Progenitor cell of endocrine pancreas (in vitro differentiated cells): ENCODE results near the gene POLL. TPM values are rescaled to one million over a fixed set of nuclear protein-coding genes. Genes with fewer than 3 reads are reported as not detected.

Source experiments
- DNase-seq: peaks from one replicate; pipeline ENCODE4 v3.0.0; 2021; ENCODE audit warnings: low spot score; ENCODE audit not compliant: unreplicated experiment
- H3K27ac Mint-ChIP-seq: 2 replicates; pipeline ENCODE4 v1.8.0; 2021; ENCODE audit warnings: mild to moderate bottlenecking, moderate library complexity, mixed read lengths
- H3K27me3 Mint-ChIP-seq: 2 replicates; pipeline ENCODE4 v1.8.0; 2021; ENCODE audit warnings: mixed read lengths
- H3K36me3 Mint-ChIP-seq: 2 replicates; pipeline ENCODE4 v1.8.0; 2022; ENCODE audit warnings: mixed read lengths; ENCODE audit not compliant: insufficient read depth
- H3K4me1 Mint-ChIP-seq: 2 replicates; pipeline ENCODE4 v1.8.0; 2021; ENCODE audit warnings: low read depth, mixed read lengths
- H3K4me3 Mint-ChIP-seq: 2 replicates; pipeline ENCODE4 v1.8.0; 2021; ENCODE audit warnings: low read depth, mild to moderate bottlenecking, moderate library complexity, mixed read lengths
- H3K9me3 Mint-ChIP-seq: 2 replicates; pipeline ENCODE4 v1.8.0; 2021; ENCODE audit warnings: low read depth, mixed read lengths
- total RNA-seq: library from RNA; stranded (reverse); gene quantifications from 2 replicates; pipeline ENCODE4 v1.2.1, GENCODE V29; 2021
- TF ChIP-seq, protein P1 (sequence below): fragments of 200-600 bp; sonication (generic); IDR thresholded peaks from one replicate; pipeline ENCODE4 v1.5.0; 2021; ENCODE audit warnings: antibody characterized with exemption, mild to moderate bottlenecking; ENCODE audit not compliant: unreplicated experiment

The POLL gene
- total RNA-seq, 1 donor from 2014 or later: 55.9 TPM

- Mint-ChIP-seq H3K4me3 (no peak overlapping the region), H3K27ac (no peak overlapping the region), H3K36me3 (peaks cover 10% of the 10 kb centered on the region), H3K27me3 (no peaks in the 10 kb centered on the region), H3K4me1 (no peaks in the 10 kb centered on the region), H3K9me3 (no peaks in the 10 kb centered on the region)
- TF ChIP-seq, protein P1, sequence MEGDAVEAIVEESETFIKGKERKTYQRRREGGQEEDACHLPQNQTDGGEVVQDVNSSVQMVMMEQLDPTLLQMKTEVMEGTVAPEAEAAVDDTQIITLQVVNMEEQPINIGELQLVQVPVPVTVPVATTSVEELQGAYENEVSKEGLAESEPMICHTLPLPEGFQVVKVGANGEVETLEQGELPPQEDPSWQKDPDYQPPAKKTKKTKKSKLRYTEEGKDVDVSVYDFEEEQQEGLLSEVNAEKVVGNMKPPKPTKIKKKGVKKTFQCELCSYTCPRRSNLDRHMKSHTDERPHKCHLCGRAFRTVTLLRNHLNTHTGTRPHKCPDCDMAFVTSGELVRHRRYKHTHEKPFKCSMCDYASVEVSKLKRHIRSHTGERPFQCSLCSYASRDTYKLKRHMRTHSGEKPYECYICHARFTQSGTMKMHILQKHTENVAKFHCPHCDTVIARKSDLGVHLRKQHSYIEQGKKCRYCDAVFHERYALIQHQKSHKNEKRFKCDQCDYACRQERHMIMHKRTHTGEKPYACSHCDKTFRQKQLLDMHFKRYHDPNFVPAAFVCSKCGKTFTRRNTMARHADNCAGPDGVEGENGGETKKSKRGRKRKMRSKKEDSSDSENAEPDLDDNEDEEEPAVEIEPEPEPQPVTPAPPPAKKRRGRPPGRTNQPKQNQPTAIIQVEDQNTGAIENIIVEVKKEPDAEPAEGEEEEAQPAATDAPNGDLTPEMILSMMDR: no peak
- no peak for DNase-seq
These were observed 29.9 kb upstream of the POLL start for GRCh38 chr10:101617824-101618568.

DNA sequence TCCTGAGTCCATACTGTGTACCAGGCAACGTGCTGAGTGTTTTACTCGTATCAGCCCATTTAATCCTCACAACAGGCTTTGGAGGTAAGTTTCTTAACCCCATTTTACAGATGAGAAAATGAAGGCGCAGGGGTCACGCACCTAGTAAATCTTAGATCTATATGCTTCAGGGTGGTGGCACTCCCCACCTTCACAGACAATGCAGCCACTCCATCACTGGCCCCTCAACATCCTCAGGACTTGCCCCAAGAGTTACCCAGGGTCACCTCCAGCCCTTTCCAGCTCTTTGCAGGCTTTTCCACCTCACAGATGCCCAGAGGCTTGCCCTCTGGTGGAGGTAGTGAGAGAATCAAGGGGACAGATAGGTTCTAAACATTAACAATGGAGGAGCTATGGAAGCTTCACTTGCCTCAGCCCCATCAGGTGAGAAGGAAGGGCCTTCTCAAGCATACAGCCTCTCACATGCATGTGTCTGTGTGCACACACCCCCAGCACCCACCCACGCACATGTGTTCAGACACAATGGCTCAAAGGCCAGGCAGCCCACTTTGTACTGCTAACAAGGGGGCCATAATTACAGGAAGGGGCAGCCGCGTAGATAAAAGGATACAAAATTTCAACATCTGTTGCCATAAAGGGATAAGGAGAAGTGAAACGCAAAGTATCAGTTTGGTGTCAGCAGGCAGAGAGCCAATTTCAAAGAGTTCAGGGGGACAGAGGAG lies 29.2 kb upstream of the POLL start:
- Mint-ChIP-seq H3K9me3 (no peaks in the 10 kb centered on the region), H3K27ac (no peak overlapping the region), H3K27me3 (no peaks in the 10 kb centered on the region), H3K4me1 (no peaks in the 10 kb centered on the region), H3K4me3 (no peak overlapping the region), H3K36me3 (peaks cover 8% of the 10 kb centered on the region)
- TF ChIP-seq, protein P1: no peak
- no peak for DNase-seq

DNA sequence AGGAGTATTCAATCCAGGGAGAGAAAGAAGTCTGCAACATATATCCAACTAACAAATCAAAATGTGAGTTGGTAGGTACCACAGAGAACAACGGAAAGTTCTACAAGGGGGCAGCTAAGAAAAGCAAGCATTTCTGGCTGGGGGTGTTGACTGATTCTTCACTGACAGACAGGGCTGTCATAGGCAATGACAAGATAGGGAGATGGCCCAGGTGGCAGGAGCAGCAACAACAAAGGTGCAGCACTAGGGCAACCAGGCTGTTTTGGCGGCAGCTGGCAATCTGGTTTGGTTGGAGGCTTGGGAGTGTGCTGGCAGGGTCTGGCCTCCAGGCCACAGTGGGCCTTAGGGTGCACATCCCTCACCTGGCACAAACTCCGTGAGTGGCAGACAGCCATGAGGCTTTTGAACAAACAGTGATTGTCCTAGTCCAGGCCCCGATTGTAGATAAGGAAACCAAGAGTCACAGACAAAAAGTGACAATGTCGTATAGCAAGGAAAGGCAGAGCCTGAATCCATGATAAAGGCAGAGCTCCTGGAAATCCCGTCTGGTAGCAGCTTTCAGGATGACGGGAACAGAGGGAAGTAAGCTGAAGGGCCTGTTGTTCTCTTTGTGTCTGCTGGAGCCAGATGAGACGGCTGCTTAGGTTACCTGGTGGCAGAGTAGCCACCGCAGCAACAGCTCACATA lies 28.5 kb upstream of the POLL start:
- Mint-ChIP-seq H3K4me1 (no peaks in the 10 kb centered on the region), H3K27me3 (no peaks in the 10 kb centered on the region), H3K27ac (no peak overlapping the region), H3K4me3 (no peak overlapping the region), H3K9me3 (no peaks in the 10 kb centered on the region), H3K36me3 (peaks cover 3% of the 10 kb centered on the region)
- TF ChIP-seq, protein P1: no peak
- no peak for DNase-seq

- no peak for DNase-seq
- Mint-ChIP-seq H3K9me3 (no peaks in the 10 kb centered on the region), H3K27me3 (no peaks in the 10 kb centered on the region), H3K4me3 (no peak overlapping the region), H3K4me1 (no peaks in the 10 kb centered on the region), H3K27ac (no peak overlapping the region), H3K36me3 (peaks cover 3% of the 10 kb centered on the region)
- TF ChIP-seq, protein P1: no peak
These were observed 27.6 kb upstream of the POLL start for GRCh38 chr10:101615525-101616116.
